ENCODE data around the gene TNFRSF12A. TPM values are rescaled to one million over a fixed set of nuclear protein-coding genes. Genes with fewer than 3 reads are reported as not detected.
A peak's percentile ranks its signal among the peaks of the same experiment; 100 is the strongest.

Gene TNFRSF12A
- total and polyA plus RNA-seq, 2 of the 8 experiments (the other 6 are each of a cell fraction or from before 2014, with no cell fraction given) = 81.0 to 82.5 TPM

GRCh38 chr16:3020604-3021448 lies 658 bp downstream of the TNFRSF12A start (continued):
- TF ChIP-seq TAF1 (IDR thresholded peaks at IDR 0.05; ENCODE audit: low read depth, low read length) = 0 out of 2 replicates have a peak, but pooled peaks have one; percentile 68
- TF ChIP-seq POLR2A (IDR thresholded peaks at IDR 0.05; ENCODE audit: control extremely low read depth in 1 of 2, low read depth in 2 of 2, low read length in 2 of 2) = peak in 1 of 2 experiments; percentile 12; a peak in 2 of 3 replicates
- TF ChIP-seq JUN (IDR thresholded peaks at IDR 0.05; ENCODE audit: low read depth, low read length) = peak; percentile 87
- TF ChIP-seq POLR2AphosphoS5 (IDR thresholded peaks at IDR 0.05; ENCODE audit: low read depth, low read length) = no peak; the same call in none of the 2 replicates
- TF ChIP-seq SIN3A (conservative IDR thresholded peaks at IDR 0.05 in 1 of 2, IDR thresholded peaks at IDR 0.05 in 1 of 2; ENCODE audit: low read depth in 1 of 2, low read length in 2 of 2) = peak in 1 of 2 experiments; percentile 82; a peak in 1 of 4 replicates
- peak; percentile 92 for TF ChIP-seq JUND (IDR thresholded peaks at IDR 0.05; ENCODE audit: low read length)
- peak; percentile 65 for TF ChIP-seq CREB1 (IDR thresholded peaks at IDR 0.05)
- TF ChIP-seq, protein P1, sequence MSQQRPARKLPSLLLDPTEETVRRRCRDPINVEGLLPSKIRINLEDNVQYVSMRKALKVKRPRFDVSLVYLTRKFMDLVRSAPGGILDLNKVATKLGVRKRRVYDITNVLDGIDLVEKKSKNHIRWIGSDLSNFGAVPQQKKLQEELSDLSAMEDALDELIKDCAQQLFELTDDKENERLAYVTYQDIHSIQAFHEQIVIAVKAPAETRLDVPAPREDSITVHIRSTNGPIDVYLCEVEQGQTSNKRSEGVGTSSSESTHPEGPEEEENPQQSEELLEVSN (IDR thresholded peaks at IDR 0.05) = 0 out of 2 replicates have a peak, but pooled peaks have one; percentile 21
- no peak for TF ChIP-seq EP300 (IDR thresholded peaks at IDR 0.05; ENCODE audit: borderline replicate concordance in 1 of 2, low read depth in 2 of 2, low read length in 2 of 2)
- peak; percentile 5; the same call in 1 of the 2 replicates for TF ChIP-seq TBP (IDR thresholded peaks at IDR 0.05; ENCODE audit: low read depth, low read length)
- TF ChIP-seq MAX (IDR thresholded peaks at IDR 0.05) = peak; percentile 35; the same call in 1 of the 2 replicates
- peak; percentile 33; the same call in 1 of the 2 replicates for TF ChIP-seq CHD2 (IDR thresholded peaks at IDR 0.05; ENCODE audit: low read length)
